NCI-H2081 (cell line): ENCODE measurements around the gene FAM181B.
A peak's percentile ranks its signal among the peaks of the same experiment; 100 is the strongest.

ENCODE experiments used
- DNase-seq, 2 experiments: peaks; one replicate each; lab custom pipeline; 2025; lab: John Stamatoyannopoulos, UW

FAM181B gene, protein sequence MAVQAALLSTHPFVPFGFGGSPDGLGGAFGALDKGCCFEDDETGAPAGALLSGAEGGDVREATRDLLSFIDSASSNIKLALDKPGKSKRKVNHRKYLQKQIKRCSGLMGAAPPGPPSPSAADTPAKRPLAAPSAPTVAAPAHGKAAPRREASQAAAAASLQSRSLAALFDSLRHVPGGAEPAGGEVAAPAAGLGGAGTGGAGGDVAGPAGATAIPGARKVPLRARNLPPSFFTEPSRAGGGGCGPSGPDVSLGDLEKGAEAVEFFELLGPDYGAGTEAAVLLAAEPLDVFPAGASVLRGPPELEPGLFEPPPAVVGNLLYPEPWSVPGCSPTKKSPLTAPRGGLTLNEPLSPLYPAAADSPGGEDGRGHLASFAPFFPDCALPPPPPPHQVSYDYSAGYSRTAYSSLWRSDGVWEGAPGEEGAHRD

DNA sequence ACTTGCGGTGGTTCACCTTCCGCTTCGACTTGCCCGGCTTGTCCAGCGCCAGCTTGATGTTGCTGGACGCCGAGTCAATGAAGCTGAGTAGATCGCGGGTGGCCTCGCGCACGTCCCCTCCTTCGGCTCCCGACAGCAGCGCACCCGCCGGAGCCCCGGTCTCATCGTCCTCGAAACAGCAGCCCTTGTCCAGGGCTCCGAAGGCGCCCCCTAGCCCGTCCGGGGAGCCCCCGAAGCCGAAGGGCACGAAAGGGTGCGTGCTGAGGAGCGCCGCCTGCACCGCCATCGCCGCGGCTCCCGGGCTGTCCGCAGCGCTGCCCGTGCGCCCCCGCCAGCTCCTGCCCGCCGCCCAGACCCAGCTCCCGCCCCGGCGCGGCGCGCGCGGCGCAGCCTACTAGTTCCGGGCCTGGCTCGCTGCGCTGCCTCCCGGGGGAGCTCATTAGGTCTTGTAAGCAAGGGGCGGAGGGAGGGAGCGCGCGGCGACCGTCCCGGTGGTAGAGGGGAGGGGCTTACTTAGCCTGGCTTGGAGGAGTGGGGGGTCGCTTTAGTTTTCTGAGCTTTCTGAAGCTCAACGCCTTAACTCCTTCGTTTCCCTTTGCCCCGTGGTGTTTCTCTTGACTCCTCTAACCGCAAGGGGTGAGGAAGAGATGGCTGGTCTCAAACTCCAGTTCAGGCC lies at the start of gene FAM181B:
Gene FAM181B, minus strand, starts transcription at position 421 of the 676 bp plus-strand sequence. Its CDS starts 135 bp downstream, at position 286.
- DNase-seq, result peak; percentile 37 to 64

DNA sequence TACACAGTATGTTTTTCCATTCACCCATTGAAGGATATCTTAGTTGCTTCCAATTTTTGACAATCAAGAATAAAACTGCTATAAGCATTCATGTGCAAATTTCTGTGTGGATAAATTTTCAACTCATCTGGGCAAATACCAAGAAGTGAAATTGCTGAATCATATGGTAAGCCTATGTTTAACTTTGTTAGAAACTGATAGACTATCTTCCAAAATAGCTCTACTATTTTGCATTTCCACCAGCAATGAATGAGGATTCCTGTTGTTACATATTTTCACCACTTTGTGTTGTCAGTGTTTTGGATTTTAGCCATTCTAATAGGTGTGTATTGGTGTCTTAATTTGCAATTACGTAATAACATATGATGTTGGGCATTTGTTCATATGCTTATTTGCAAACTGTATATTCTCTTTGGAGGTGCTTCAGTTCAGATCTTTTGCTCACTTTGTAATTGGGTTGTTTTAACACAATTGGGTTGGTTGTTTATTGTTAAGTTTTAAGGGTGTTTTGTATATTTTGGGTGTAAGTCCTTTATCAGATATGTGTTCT lies 49.2 kb upstream of the FAM181B start:
- DNase-seq, result no peak

DNA sequence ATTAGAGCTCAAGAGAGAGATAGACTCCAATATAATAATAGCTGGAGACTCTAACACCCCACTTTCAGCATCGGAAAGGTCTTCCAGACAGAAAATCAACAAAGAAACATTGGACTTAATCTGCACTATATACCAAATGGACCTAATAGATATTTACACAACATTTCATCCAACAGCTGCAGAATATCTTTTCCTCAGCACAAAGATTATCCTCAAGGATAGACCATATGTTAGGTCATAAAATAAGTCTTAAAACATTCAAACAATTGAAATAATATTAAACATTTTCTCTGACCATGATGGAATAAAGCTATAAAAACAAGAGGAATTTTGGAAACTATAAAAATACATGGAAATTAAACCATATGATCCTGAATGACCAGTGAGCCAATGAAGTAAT lies 45.1 kb upstream of the FAM181B start:
- DNase-seq, result no peak

GRCh38 chr11:82776377-82776776 lies 42.7 kb upstream of the FAM181B start:
- DNase-seq, result no peak

DNA sequence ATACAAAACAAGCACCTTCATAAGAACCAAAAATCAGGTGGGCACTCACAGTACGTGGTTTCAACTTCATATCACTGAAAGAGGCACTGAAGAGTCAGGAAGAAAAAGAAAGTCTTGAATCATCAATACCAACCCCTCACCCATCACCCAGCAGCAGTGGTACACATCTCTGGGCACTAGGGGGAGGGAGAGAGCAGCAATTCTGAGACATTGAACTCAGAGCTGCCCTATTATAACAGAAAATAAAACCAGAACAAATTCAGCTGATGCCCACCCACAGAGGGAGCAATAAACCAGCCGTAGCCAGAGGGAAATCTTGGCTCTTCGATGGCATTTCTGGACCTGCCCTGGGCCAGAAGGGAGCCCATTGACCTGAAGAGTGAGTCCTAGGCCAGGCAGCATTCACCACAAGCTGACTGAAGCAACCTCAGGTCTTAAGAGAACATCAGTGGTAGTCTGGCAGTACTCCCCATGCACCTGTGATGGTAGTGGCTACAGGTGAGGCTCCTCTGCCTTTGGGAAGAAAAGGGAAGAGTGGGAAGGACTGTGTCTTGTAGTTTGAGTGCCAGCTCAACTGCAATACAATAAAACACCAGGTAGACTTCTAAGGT lies 42.2 kb upstream of the FAM181B start:
- peak in 1 of 2 experiments; percentile 7 for DNase-seq

GRCh38 chr11:82775218-82775617 lies 41.6 kb upstream of the FAM181B start:
- no peak for DNase-seq

DNA sequence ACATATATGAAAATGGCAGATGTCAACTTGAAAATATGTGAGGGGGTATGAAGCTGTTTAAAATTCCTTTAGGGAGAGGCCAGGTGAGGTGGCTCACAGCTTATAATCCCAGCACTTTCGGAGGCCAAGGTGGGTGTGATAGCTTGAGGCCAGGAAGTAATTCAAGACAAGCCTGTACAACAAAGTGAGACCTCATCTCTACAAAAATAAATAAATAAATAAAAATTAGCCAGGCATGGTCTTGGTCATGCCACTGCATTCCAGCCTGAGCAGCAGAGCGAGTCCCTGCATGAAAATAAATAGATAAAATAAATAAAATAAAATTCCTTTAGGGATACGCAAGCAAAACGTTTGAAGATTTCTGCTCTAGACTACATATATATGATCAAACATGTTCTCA lies 38.1 kb upstream of the FAM181B start:
- DNase-seq, result no peak

DNA sequence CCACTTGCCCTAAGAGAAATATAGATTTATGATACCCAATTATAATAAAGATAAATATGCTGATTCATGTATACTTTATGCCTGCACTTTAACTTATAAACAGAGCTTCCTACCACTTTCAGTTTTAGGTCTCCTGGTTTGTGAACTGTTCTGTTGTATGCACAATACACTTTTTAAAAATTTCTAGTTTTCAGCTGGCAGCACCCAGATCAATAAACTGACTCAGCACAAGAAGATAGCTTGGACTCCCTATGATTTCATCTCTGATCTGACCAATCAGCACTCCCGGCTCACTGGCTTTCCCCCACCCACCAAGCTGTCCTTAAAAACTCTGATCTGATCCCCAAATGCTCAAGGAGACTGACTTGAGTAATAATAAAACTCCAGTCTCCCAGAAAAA lies 33.5 kb upstream of the FAM181B start:
- no peak for DNase-seq

- DNase-seq, result no peak
These were observed 31.9 kb upstream of the FAM181B start for GRCh38 chr11:82765466-82766034.

DNA sequence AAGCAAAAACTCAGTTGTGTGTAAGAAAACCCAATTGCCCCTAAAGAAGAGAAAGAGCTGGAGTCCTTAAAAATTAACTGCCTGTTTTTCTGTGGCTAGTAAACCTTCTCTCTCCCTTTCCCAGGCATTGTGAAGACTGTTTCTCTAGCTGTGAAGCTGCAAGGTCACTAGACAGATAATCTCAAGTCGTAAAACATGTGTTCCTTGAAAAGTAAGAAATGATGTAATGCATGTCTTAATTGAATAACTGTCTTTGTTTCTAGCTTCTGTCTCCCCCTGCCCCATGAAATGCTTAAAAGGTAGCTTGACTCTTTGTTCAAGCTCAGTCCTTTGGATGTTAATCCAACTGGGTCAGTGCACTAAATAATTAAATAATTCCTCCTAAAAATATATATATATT lies 29.5 kb upstream of the FAM181B start:
- DNase-seq, result no peak

DNA sequence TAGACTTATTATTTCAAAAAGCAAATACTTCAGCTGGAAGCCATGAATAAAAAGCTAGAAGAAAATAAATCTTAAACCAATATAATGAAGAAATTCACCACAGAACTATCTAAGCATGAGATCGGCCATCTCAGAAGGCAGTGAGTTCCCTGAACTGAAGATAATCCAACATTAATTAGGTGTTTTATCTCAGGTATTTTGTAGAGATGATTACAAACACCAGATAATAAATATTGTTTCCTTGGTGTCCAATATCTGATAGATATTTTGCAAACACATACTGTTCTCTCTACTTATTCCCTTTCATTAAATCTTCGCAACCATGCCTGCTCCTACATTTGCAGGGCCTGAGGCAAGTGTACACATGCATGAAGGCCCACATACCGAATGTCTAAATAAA lies 26.0 kb upstream of the FAM181B start:
- no peak for DNase-seq

- no peak for DNase-seq
These were observed 24.1 kb upstream of the FAM181B start for GRCh38 chr11:82757660-82758357.

DNA sequence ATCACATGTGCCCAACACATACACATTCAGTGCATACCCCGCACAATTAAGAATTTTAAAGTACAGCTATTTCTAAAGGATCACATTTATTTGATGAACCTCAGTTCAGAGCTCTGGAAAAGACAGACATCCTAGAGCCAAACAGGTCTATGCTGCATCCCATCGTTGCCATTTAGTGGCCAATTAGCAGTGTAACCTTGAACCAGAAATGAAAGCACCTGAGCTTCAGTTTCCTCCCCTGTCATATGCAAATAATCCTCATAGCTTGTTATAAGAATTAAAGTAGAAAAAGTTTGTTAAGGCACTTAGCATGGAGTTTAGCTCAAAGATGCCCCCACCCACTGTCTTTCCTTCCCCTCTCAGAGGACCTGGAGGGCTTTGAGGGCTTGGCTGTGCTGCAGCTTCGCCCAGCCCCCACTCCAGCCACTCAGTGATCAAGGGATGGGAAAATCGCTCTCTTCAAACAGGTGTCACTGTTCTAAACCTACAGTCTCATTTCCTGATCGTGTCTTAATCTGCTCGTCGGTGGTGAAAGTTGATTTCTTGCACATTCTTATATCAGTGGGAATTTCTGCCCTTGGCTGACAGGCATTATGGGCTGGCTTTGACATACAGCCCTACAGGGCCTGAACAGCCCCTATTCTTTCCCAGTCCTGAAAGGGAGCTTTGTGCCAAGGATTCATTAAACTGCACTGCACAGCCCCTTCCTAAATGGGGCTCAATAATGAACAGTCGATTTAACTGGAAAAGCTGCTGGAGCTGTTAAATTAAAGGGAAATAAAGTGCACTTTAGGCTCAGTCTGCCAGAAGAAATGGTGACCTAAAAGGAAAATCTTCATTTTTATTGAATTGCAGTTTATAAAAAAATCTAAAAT lies 23.3 kb upstream of the FAM181B start:
- no peak for DNase-seq

DNA sequence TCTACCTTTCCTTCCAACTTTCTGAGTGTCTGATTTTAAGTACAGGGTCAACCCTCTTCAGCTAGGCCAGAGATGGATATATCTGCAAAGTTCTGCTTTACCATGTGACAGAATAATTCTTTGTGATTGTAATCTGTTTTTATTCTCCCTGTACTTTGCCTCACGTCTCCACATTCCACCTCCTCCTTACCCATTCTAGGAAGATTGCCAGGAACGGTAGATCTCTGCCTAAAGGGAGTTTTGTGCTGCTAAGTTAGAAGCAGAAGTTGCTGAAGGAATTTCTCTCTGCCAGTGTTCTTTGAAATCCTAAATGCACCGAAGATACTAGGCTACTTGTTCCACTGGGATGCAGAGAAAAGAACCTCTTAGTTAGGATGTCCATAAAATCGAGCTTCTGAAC lies 20.7 kb upstream of the FAM181B start:
- DNase-seq, result no peak

DNA sequence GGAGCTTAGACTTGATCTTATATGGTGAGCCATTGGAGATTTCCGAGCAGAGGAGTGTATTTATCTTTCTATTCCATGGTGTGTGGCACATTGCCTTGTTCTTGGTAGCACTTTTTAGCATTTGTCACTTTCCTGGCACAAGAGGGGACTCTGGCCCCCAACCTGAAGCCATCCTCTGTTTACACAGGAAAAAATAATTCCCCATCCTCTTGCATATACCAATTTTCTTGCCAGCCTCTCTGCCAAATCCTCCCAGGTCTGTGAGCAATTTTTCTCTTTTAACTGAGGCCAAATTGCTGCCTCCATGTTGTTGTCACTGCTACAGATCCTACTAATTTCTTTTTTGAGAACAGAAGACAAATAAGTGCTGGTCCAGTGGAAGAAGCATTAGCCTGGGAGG lies 20.3 kb upstream of the FAM181B start:
- no peak for DNase-seq

DNA sequence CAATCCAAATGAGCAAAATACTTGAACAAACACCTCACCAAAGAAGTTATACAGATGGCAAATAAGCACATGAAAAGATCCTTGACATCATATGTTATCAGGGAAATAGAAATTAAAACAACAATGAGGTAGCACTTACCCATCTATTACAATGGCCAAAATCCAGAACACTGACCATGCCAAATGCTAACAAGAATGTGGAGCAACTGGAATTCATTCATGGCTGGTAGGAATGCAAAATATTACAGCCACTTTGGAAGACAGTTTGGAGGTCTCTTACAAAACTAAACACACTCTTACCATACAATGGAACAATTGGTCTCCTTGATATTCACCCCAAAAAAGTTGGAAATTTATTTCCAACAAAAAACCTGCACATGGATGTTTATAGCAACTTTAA lies 19.1 kb upstream of the FAM181B start:
- DNase-seq, result no peak

DNA sequence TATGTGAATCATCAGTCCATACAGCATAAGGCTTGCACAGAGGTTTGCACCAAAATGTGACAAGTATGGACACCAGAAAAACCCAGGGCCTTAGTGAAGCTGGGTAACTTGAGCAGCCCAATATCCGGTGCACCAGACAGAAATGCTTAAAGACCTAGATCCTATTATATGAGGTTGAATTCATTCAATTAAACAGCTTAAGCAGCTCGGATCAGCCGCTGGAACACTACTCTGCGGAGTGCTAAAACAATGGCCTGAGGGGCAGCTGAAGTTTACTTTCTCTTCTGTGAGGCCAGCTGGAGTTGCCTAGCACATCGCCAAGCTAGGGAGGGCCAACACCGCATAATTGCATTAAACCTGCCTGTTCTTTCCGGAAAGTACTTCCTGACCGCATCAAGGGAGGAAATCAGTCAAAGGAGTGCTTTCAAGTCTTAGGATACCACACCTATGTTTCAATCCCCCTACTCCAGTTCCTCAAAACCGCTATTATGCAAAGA lies 17.0 kb upstream of the FAM181B start:
- DNase-seq, result peak in 1 of 2 experiments; percentile 32

GRCh38 chr11:82747471-82747870 lies 13.8 kb upstream of the FAM181B start:
- DNase-seq, result no peak

DNA sequence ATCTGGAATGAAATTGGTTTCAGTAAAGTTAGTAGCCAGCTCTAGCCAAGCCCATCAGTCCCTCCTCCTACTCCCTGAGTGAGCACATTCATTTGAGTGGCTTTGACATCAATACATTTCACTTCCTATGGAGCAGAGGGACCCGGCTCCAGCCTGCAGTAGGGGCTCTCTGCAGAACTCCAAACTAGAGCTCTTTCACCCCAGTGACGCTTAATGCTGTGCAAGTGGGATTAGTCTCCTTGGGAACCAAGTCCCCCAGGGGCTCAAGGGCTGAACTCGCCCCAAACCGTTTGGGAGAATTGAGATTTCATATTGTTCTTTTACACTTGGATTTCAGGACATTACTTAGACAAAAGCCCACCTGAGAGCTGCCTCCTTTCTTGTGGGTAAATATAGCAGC lies 4.4 kb upstream of the FAM181B start:
- DNase-seq, result no peak

DNA sequence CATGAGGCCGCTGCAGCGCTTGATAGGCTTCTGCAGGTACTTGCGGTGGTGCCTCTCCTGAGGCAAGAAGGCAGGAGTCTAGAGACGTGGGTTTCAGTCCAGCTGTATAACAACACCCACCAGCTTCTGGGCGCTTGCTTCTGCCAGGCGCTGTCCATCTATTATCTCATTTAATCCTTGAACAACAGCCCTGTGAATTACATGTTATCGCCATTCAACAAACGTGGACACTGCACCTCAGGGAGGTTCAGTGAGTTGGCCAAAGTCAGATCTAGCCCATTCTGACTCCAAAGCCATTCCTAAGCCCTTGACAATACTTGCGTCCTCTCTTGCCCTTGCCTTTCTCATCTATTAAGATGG lies 436 bp upstream of the FAM181B start:
- DNase-seq, result no peak
